ENCODE results near the gene ARHGAP6.

Gene ARHGAP6

GRCh38 chrX:11429538-11430085 lies 236.1 kb downstream of the ARHGAP6 start:
- no peak for DNase-seq (ENCODE audit: low read depth)

- peak; percentile 15 for DNase-seq (ENCODE audit: low read depth)
Observed at GRCh38 chrX:11427453-11428071, 238.2 kb downstream of the ARHGAP6 start.

DNA sequence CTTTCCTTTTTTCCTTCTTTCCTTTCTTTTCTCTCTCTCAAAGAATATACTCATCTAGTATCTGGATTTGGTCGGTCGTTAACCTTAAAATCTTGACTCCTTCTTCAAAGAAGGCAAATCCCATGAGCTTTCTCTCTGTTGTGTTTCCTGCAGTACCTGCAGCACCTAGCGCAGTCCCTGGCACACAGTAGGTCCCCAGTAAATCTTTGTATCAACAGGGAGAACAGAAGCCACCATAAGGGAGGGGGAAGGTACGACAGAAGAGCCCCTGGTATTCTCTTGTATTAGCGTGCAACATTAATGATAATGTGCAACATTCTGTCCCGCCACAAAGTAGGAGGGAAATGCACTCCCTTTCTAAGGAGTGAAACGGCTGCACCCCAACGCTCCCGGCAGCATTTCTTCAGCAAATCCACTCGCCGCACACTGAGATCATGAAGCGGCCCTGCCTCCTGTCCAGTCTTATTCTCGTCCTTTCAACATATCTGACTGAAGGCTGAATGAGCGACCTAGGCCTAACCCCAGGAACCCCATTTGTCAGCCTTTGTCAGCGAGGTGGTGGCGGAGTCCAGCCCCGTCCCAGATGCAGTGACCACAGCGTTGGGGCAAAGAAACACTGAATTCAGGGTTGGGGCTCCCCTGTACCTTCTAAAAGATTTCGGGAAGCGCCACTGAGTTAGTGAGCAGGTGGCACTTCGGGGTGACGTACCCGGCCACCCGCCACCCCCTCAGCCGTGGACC lies 238.8 kb downstream of the ARHGAP6 start:
- peak; percentile 38 for DNase-seq (ENCODE audit: low read depth)

DNA sequence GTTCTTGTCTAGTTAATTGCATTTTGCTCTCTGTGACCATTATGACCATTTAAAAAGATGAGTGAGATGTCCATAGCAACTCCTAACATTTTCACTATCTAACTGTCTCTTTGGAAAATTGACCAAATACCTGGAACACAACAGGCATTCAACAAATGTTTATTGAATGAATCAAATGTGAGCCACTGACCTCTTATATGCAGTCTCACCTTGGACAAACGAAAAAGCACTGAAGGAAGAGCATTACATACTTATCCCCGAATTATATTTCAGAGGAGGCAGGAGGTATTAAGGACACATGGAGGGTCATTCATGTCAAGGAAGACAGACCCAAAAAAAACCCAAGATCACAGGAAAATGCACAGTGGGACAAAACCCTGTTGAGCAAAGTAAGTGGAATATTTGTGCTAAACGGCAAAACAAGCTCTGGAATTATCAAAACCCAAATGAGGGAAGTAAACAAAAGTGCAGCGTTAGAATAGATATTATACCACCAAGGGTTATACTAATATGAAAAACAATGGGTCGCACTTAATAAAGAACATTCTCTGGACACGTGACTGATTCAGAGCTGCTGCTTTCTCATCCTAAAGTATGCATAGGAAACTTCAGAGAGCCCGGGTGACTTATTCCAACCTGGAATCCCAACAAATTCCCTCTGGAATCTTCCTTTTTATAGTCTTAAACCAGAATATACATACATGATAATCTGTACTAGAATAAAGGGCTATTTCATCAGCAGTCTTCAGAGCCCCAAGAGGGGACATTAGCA lies 240.6 kb downstream of the ARHGAP6 start:
- no peak for DNase-seq (ENCODE audit: low read depth)

GRCh38 chrX:11423949-11424348 lies 241.8 kb downstream of the ARHGAP6 start:
- DNase-seq (ENCODE audit: low read depth): no peak

GRCh38 chrX:11423362-11423818 lies 242.3 kb downstream of the ARHGAP6 start:
- DNase-seq (ENCODE audit: low read depth): peak; percentile 67

GRCh38 chrX:11422525-11422857 lies 243.2 kb downstream of the ARHGAP6 start:
- no peak for DNase-seq (ENCODE audit: low read depth)

GRCh38 chrX:11421805-11422524 lies 243.8 kb downstream of the ARHGAP6 start:
- DNase-seq (ENCODE audit: low read depth): peak; percentile 21

DNA sequence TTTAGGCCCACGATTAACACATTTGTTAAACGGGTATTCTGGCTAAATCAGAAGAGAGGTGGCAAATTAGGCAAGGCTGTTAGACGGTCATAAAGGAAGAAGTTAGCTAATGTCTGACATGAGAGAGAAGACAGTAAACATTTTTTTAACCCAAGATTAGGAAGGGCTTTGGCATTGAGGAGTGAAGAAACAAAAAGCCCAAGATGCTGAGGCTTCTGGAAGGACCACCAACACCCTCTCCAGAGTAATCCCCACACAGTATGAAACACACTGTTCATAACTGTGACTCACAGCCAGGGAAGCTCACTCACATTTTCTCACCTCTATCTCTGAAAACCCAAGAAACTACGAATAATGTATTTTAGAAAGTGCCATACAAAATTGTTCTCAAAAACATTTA lies 244.9 kb downstream of the ARHGAP6 start:
- DNase-seq (ENCODE audit: low read depth): no peak

DNA sequence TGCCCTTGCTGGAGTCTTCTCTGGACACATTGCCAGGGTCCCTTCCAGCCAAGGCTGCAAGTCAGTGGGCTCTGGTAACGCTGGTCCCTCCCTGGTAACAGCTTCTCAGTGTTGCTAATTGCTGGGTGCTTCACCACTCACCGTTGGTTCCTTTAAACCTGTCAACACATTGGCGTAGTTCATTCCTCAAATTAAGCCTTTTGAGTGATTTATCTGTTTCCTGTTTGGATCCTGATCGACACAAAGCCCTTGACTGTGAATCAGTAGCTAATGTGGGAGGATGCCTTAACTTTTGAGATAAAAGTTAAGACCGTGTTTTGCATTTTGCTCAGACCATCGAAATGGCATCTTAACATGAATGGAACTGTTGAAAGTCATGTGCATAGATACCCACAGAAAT lies 246.6 kb downstream of the ARHGAP6 start:
- DNase-seq (ENCODE audit: low read depth): no peak

- DNase-seq (ENCODE audit: low read depth): no peak
Observed at GRCh38 chrX:11416600-11416999, 249.1 kb downstream of the ARHGAP6 start.

- no peak for DNase-seq (ENCODE audit: low read depth)
Observed at GRCh38 chrX:11414091-11414490, 251.6 kb downstream of the ARHGAP6 start.

- peak; percentile 64 for DNase-seq (ENCODE audit: low read depth)
Observed at GRCh38 chrX:11412715-11413623, 252.8 kb downstream of the ARHGAP6 start.

DNA sequence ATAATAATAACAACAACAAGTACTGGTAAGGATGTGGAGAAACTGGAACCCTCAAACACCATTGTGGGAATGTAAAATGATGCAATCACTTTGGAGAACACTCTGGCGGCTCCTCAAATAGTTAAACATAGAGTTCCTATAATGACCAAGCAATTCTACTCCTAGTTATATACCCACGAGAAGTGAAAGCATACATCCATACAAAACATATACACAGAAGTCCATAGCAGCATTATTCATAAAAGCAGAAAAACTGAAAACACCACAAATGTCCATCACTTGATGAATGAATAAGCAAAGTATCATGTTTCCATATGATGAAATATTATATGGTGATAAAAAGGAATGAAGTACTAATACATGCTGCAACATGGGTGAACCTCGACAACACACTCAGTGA lies 255.8 kb downstream of the ARHGAP6 start:
- DNase-seq (ENCODE audit: low read depth): no peak

DNA sequence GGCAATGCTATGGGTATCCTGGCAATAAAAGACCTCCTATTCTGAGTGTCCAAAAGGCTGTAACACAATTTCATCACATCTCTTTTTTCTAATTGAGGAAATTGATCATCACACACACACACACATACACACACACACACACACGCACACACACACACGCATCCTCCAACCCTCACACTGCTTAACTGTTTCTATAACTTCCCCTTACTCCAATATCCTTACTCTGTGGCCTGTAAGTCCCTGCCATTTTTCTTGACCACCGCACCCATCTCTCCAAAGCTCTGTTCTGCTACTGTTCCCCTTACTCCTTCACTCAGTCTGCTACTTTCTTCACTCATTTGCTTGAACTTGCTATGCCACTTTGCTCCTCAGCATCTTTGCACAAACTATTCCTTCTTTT lies 256.9 kb downstream of the ARHGAP6 start:
- DNase-seq (ENCODE audit: low read depth): no peak

GRCh38 chrX:11408109-11408405 lies 257.7 kb downstream of the ARHGAP6 start:
- DNase-seq (ENCODE audit: low read depth): no peak

GRCh38 chrX:11407331-11408108 lies 258.2 kb downstream of the ARHGAP6 start:
- no peak for DNase-seq (ENCODE audit: low read depth)

GRCh38 chrX:11406109-11406765 lies 259.5 kb downstream of the ARHGAP6 start:
- no peak for DNase-seq (ENCODE audit: low read depth)

DNA sequence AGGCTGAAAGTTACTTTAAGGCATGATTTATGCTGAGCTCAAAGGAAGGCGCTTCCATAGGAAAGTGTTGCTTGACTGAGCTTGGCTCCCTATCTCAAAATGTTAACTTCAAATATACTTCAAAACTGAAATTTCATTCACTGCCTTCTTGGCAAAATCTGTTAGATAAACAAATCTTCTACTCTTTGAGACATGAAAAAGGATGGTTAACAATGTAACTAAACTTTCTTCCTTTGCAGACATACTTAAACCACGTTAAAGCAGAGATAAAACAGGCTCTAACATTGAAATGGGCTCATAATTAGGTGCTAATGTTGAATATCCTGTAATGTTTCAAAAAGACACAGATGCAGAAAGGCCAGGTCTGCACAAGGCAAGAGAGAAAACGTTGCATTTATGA lies 262.1 kb downstream of the ARHGAP6 start:
- DNase-seq (ENCODE audit: low read depth): no peak

DNA sequence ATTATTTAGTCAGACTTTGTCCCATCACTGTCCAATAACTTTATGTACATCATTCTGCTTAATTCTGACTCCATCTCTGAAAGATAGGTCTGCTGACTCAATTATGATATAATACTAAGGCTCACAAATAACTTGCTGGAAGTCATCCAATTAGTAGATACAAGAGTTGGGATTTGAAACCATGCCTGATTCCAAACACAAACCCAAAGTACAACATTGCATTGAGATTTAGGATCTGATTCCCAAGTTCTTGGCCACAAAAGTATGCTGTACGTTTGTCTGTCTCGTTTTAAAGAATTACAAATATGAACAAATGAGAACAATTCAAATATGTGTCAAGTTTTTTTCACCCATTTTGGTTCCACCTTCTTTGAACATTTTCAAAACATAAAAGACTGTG lies 263.8 kb downstream of the ARHGAP6 start:
- no peak for DNase-seq (ENCODE audit: low read depth)

All from fibroblast of gingiva (primary cell).